ENCODE data around the gene ALDH1A1. TPM values are rescaled to one million over a fixed set of nuclear protein-coding genes. Genes with fewer than 3 reads are reported as not detected.

The ALDH1A1 gene
- polyA plus RNA-seq, 1 experiment = 7.0 TPM

- H3K9me3 ChIP-seq (ENCODE audit: control insufficient read depth, insufficient read depth, low read length) = no peaks in the 10 kb centered on the region
Observed at GRCh38 chr9:72932619-72933018, 20.2 kb downstream of the ALDH1A1 start.

GRCh38 chr9:72931897-72932296 is 21.0 kb downstream of the ALDH1A1 start:
- TF ChIP-seq CTCF (IDR thresholded peaks at IDR 0.05; ENCODE audit: low read depth, low read length) = no peak
- DNase-seq (ENCODE audit: low read depth, low spot score) = no peak
- H3K27ac ChIP-seq (ENCODE audit: low read depth, low read length) = no peak overlapping the region
- CTCF ChIA-PET = no interaction called here
- no peaks in the 10 kb centered on the region for H3K9me3 ChIP-seq (ENCODE audit: control insufficient read depth, insufficient read depth, low read length)
- no peaks in the 10 kb centered on the region for H3K27me3 ChIP-seq (ENCODE audit: control insufficient read depth, insufficient read depth, low read length)
- no peak overlapping the region for H3K4me3 ChIP-seq (ENCODE audit: low read depth, low read length)
- POLR2A ChIA-PET = no interaction called here

More at GRCh38 chr9:72932619-72933018, 20.2 kb downstream of the ALDH1A1 start:
- H3K4me3 ChIP-seq (ENCODE audit: low read depth, low read length) = no peak overlapping the region
- no peaks in the 10 kb centered on the region for H3K27me3 ChIP-seq (ENCODE audit: control insufficient read depth, insufficient read depth, low read length)
- no peak overlapping the region for H3K27ac ChIP-seq (ENCODE audit: low read depth, low read length)
- DNase-seq (ENCODE audit: low read depth, low spot score) = no peak
- ChIA-PET CTCF (interaction anchor here (0.8 kb wide), 1 partner anchor 23 kb away, joined by 3 read pairs; no protein-coding TSS in a partner anchor), POLR2A (no interaction called here)
- no peak for TF ChIP-seq CTCF (IDR thresholded peaks at IDR 0.05; ENCODE audit: low read depth, low read length)

- ChIA-PET POLR2A (no interaction called here), CTCF (no interaction called here)
- no peak for DNase-seq (ENCODE audit: low read depth, low spot score)
- H3K27me3 ChIP-seq (ENCODE audit: control insufficient read depth, insufficient read depth, low read length) = no peaks in the 10 kb centered on the region
- no peaks in the 10 kb centered on the region for H3K9me3 ChIP-seq (ENCODE audit: control insufficient read depth, insufficient read depth, low read length)
- H3K4me3 ChIP-seq (ENCODE audit: low read depth, low read length) = no peak overlapping the region
- no peak overlapping the region for H3K27ac ChIP-seq (ENCODE audit: low read depth, low read length)
- no peak for TF ChIP-seq CTCF (IDR thresholded peaks at IDR 0.05; ENCODE audit: low read depth, low read length)
Observed at GRCh38 chr9:72931437-72931836, 21.4 kb downstream of the ALDH1A1 start.

GRCh38 chr9:72930828-72931227 is 22.0 kb downstream of the ALDH1A1 start:
- H3K9me3 ChIP-seq (ENCODE audit: control insufficient read depth, insufficient read depth, low read length) = no peaks in the 10 kb centered on the region
- no peak for DNase-seq (ENCODE audit: low read depth, low spot score)
- no peak overlapping the region for H3K27ac ChIP-seq (ENCODE audit: low read depth, low read length)
- CTCF ChIA-PET = no interaction called here
- POLR2A ChIA-PET = no interaction called here
- no peak for TF ChIP-seq CTCF (IDR thresholded peaks at IDR 0.05; ENCODE audit: low read depth, low read length)
- no peaks in the 10 kb centered on the region for H3K27me3 ChIP-seq (ENCODE audit: control insufficient read depth, insufficient read depth, low read length)
- no peak overlapping the region for H3K4me3 ChIP-seq (ENCODE audit: low read depth, low read length)

GRCh38 chr9:72929542-72929941 is 23.3 kb downstream of the ALDH1A1 start:
- Histone ChIP-seq H3K4me3 (ENCODE audit: low read depth, low read length) (no peak overlapping the region), H3K27ac (ENCODE audit: low read depth, low read length) (no peak overlapping the region), H3K9me3 (ENCODE audit: control insufficient read depth, insufficient read depth, low read length) (no peaks in the 10 kb centered on the region), H3K27me3 (ENCODE audit: control insufficient read depth, insufficient read depth, low read length) (no peaks in the 10 kb centered on the region)
- ChIA-PET POLR2A (no interaction called here), CTCF (no interaction called here)
- no peak for DNase-seq (ENCODE audit: low read depth, low spot score)
- no peak for TF ChIP-seq CTCF (IDR thresholded peaks at IDR 0.05; ENCODE audit: low read depth, low read length)

Data from AG04450 (cell line).